GM21367 (cell line): ENCODE measurements around the gene RFPL1.
"Not testable (repeated sequence)": the region's sequence is repeated elsewhere in the genome, so short reads cannot be mapped to it uniquely, and the experiment has no call there.

Experiments used
- ATAC-seq: cut with Tn5 transposase; IDR thresholded peaks from one replicate; pipeline ENCODE4 v1.9.1; 2021; ENCODE audit not compliant: unreplicated experiment

Gene RFPL1

DNA sequence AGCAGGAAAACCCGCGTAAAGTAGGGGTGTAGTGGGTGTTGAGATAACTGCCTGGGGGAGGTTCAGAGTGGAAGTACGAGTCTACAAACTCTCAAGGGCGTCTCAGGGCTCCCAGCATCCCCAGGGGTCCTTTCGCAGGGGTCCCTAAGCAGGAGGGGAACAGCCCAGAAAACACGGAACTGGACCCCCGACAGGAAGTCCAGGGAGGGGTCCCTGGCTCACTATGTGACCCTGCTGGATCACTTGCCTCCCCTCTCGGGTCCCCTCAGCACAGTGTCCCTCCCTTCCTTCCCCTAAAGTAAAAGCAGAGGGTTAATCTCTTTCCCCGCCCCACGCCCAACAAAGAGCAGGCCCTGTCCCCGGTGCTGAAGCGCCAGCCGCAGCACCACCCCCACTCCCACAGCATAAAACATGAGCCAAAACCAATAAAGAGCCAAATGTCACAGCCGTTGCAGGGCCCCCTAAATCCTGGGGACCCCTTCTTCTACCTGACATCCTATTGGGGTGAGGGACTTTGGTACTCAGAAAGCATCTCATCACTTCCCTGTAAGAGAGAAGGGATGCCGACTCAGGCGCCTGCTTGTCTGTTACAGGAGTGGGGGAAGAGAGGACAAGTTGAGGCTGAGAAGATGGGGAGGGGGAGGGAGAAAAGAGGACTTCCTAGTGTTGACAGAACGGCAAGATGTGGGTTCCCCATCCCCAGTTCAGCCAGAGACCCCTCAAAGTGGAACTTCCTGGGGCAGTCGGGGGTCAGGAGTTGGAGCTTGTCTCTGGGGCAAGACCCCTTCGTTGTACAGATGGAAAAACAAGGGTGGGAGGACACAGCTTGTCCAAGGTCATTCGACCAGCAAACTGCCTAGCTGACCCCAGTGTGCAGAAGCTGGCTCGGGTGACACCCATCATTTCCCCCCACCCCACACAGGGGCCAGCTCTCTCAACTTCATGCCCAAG, 40.2 kb downstream of the RFPL1 start:
- no peak for ATAC-seq

DNA sequence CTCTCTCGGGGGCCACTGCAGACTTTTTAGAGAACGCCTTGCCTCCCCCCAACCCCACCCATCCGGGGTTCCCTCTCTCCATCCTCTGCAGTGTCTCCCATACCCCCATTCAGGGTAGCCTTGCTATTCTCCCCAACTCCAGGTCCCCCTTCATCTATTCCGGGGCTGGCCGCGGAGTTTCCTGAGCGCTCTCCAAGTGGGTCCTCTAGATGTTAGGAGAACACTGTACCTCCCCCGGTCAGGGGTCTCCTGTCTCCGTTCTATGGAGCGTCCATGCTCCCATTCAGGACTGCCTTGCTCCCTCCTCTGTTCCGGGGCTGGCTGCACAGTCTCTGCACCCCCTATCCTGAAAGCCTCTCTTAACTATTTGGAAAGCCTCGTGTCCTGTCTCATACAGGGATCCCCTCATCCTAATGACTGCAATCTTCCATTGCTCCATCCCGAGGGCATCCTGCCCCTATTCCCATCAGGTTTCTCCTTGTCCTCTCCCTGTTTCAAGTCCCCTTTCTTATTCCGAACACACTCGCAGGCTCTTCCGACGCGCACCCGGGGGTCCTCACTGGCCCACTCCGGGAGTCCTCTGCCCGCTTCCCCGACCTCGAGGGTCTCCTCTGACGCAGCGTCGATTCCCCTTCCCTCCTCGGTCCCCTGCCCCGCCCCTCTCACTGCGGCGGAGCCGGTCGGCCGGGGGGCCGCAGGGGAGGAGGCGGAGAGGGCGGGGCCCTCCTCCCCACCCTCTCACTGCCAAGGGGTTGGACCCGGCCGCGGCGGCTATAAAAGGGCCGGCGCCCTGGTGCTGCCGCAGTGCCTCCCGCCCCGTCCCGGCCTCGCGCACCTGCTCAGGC, 41.3 kb downstream of the RFPL1 start, which contains the start of gene NEFH:
Gene NEFH, plus strand, starts transcription at position 802 of the 845 bp plus-strand sequence. CDS start 45 bp downstream, outside the sequence.
- ATAC-seq, result no peak

GRCh38 chr22:29480262-29480511, 41.8 kb downstream of the RFPL1 start:
- no peak for ATAC-seq

GRCh38 chr22:29480512-29481264, 42.3 kb downstream of the RFPL1 start:
- no peak for ATAC-seq

DNA sequence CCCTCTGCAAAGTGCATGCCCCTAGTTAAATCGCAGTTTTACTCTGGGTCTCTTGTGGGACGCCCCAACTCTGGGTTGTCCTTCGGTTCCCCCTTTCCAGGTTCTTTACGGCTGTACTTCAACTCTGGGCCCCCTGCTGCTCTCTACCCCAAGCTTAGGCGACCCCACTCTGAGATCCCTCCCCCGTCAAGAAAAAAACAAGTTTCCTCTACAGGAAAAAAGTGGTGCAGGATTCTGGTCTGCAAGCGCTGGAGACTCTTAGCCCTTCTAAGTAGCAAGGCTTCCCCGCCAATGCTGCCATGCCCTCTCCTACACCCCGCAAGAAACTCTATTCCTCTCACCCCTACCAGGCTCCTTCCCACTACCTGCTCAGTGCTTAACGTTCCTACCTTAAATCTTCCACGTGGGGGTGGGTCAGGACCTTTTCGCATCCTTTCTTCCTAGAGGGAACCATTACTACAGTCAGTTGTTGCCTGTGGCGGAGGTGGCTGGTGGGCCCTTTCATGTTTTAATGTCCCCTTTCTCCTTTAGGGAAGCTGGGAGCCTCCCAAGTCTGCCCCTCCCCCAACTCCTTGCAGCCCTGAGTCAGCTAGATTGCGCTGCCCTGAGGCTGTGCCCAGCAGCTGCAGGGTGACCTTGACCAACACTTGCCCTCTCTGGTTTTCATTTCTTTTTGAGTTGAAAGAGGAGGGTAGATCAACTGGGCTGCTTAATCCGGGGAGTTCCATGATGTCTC, 43.0 kb downstream of the RFPL1 start:
- no peak for ATAC-seq

GRCh38 chr22:29482253-29482652, 43.9 kb downstream of the RFPL1 start:
- no peak for ATAC-seq

GRCh38 chr22:29482726-29483125, 44.3 kb downstream of the RFPL1 start:
- no peak for ATAC-seq

GRCh38 chr22:29483254-29483653, 44.9 kb downstream of the RFPL1 start:
- ATAC-seq, result no peak

- no peak for ATAC-seq
These were observed 46.3 kb downstream of the RFPL1 start for GRCh38 chr22:29484642-29485041.

DNA sequence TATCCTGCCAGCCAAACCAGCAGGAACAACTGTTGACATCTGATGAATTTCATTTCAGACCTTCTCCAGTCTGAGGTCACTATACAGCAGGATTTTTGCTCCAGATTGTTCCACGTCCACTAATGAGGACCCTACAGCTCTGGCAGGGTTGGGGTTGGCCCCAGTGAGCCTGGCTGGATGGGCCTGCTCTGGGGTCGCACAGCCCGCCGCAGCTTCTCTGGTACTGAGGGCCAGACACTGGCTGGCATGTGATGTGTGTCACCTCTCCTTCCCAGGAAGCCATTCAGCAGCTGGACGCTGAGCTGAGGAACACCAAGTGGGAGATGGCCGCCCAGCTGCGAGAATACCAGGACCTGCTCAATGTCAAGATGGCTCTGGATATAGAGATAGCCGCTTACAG, 47.1 kb downstream of the RFPL1 start:
- no peak for ATAC-seq

DNA sequence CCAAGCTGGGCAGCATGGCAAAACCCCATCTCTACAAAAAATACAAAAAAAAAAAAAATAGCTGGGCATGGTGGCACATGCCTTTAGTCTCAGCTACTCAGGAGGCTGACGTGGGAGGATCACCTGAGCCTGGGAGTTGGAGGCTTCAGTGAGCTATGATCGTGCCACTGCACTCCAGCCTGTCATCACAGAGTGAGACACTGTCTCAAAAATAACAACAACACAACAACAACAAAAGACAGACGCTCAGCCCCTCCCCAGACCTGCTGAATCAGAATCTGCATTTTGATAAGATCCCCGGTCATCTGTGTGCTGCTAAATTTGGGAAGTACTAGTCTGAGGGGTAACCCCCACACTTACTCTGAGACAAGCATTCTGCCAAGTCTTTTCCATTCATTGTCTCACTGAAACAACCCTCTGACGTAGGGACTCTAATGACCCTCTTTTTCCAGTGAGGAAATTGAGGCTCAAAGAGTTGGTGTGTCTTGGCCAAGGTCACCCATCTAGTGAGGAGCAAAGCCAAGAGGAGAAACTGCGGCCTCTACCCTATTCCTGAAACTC, 49.1 kb downstream of the RFPL1 start:
- ATAC-seq, result no peak

GRCh38 chr22:29489127-29489780, 50.9 kb downstream of the RFPL1 start:
- not testable (repeated sequence) for ATAC-seq

GRCh38 chr22:29491012-29491411, 52.6 kb downstream of the RFPL1 start:
- no peak for ATAC-seq
